HEK293 (cell line): ENCODE measurements around the gene PDE11A.

ENCODE experiments used
- CTCF ChIA-PET: fragments of 350-600 bp; formaldehyde crosslinking; extraction: SDS; loops from one replicate; lab custom pipeline; 2021; ENCODE audit warnings: antibody characterized with exemption; lab: Yijun Ruan, JAX
- POLR2A ChIA-PET: fragments of 300-600 bp; formaldehyde crosslinking; extraction: SDS; loops from one replicate; lab custom pipeline; 2020; ENCODE audit warnings: antibody characterized with exemption, inconsistent platforms; lab: Yijun Ruan, JAX
- H3K27ac ChIP-seq: fragments of 200-500 bp; sonication (Bioruptor generic); 2 replicates; pipeline ENCODE4 v1.5.1; 2014; ENCODE audit warnings: low read depth, low read length, control low read depth, inconsistent platforms; ENCODE audit errors: extremely low read depth
- H3K36me3 ChIP-seq, 2 experiments: fragments of 200-500 bp in 1 of 2; sonication (Bioruptor generic) in 1 of 2; 1 replicate in 1 of 2; 2 replicates in 1 of 2; pipeline ENCODE4 v1.5.1; 2014 to 2017; ENCODE audit warnings: inconsistent platforms in 2 of 2, low read length in 2 of 2; ENCODE audit not compliant: control insufficient read depth in 2 of 2, insufficient read depth in 1 of 2
- H3K4me1 ChIP-seq: fragments of 200-500 bp; sonication (Bioruptor generic); 2 replicates; pipeline ENCODE4 v1.5.1; 2014; ENCODE audit warnings: mild to moderate bottlenecking, low read length, inconsistent platforms; ENCODE audit not compliant: control insufficient read depth, insufficient read depth
- H3K4me3 ChIP-seq: 2 replicates; pipeline ENCODE4 v1.5.1; 2011; ENCODE audit warnings: low read depth, mild to moderate bottlenecking, control low read depth, low read length, moderate library complexity
- H3K9me3 ChIP-seq: fragments of 200-500 bp; sonication (Bioruptor generic); 2 replicates; pipeline ENCODE4 v1.5.1; 2014; ENCODE audit warnings: low read depth, low read length, inconsistent platforms; ENCODE audit not compliant: control insufficient read depth, insufficient read depth
- ATF2 ChIP-seq: fragments of 450-650 bp; formaldehyde crosslinking; IDR thresholded peaks from 2 replicates; pipeline ENCODE4 v1.5.1; 2016; ENCODE audit warnings: missing biosample characterization, missing genetic modification characterization, low read depth
- BCL11B ChIP-seq: fragments of 450-650 bp; formaldehyde crosslinking; IDR thresholded peaks from 2 replicates; pipeline ENCODE4 v1.5.1; 2016; ENCODE audit warnings: low read depth, missing biosample characterization, missing genetic modification characterization
- FEZF1 ChIP-seq: fragments of 450-650 bp; formaldehyde crosslinking; IDR thresholded peaks from 2 replicates; pipeline ENCODE4 v1.5.1; 2016; ENCODE audit warnings: missing biosample characterization, missing genetic modification characterization
- IKZF3 ChIP-seq: fragments of 450-650 bp; IDR thresholded peaks from 2 replicates; pipeline ENCODE4 v1.5.0; 2018; ENCODE audit warnings: missing biosample characterization, mild to moderate bottlenecking, missing genetic modification characterization, moderate library complexity
- KLF9 ChIP-seq: fragments of 450-650 bp; formaldehyde crosslinking; IDR thresholded peaks from 2 replicates; pipeline ENCODE4 v1.5.1; 2016; ENCODE audit warnings: missing biosample characterization, missing genetic modification characterization, low read depth
- OSR2 ChIP-seq: fragments of 450-650 bp; formaldehyde crosslinking; IDR thresholded peaks from 2 replicates; pipeline ENCODE4 v1.5.1; 2016; ENCODE audit warnings: missing biosample characterization, missing genetic modification characterization
- SCRT1 ChIP-seq: fragments of 450-650 bp; formaldehyde crosslinking; IDR thresholded peaks from 2 replicates; pipeline ENCODE4 v1.5.1; 2016; ENCODE audit warnings: missing biosample characterization, missing genetic modification characterization, borderline replicate concordance
- SCRT2 ChIP-seq: fragments of 450-650 bp; formaldehyde crosslinking; IDR thresholded peaks from 2 replicates; pipeline ENCODE4 v1.5.1; 2016; ENCODE audit warnings: missing biosample characterization, missing genetic modification characterization
- ZBTB1 ChIP-seq: fragments of 450-650 bp; formaldehyde crosslinking; IDR thresholded peaks from 2 replicates; pipeline ENCODE4 v1.5.1; 2016; ENCODE audit warnings: missing biosample characterization, missing genetic modification characterization
- ZBTB17 ChIP-seq: fragments of 450-650 bp; formaldehyde crosslinking; IDR thresholded peaks from 2 replicates; pipeline ENCODE4 v1.5.1; 2016; ENCODE audit warnings: missing biosample characterization, missing genetic modification characterization
- ZBTB21 ChIP-seq: fragments of 450-650 bp; formaldehyde crosslinking; IDR thresholded peaks from 2 replicates; pipeline ENCODE4 v1.5.1; 2017; ENCODE audit warnings: missing biosample characterization, missing genetic modification characterization
- ZBTB8A ChIP-seq: fragments of 450-650 bp; formaldehyde crosslinking; IDR thresholded peaks from 2 replicates; pipeline ENCODE4 v1.5.1; 2016; ENCODE audit warnings: missing biosample characterization, missing genetic modification characterization
- ZNF274 ChIP-seq, 2 experiments: fragments of 200-500 bp in 1 of 2; fragments of 450-650 bp in 1 of 2; sonication (Bioruptor generic) in 1 of 2; formaldehyde crosslinking in 1 of 2; IDR thresholded peaks; 2 replicates each; pipeline versions ENCODE4 v1.5.1 to v1.6.1; 2014 to 2016; ENCODE audit warnings: borderline replicate concordance in 1 of 2, inconsistent platforms in 1 of 2, low read length in 1 of 2, missing biosample characterization in 1 of 2, missing genetic modification characterization in 1 of 2
- ZNF311 ChIP-seq: fragments of 450-650 bp; formaldehyde crosslinking; IDR thresholded peaks from 2 replicates; pipeline ENCODE4 v1.5.1; 2017; ENCODE audit warnings: missing biosample characterization, missing genetic modification characterization, borderline replicate concordance
- ZNF366 ChIP-seq: fragments of 450-650 bp; formaldehyde crosslinking; conservative IDR thresholded peaks from 2 replicates; pipeline ENCODE4 v1.5.1; 2016; ENCODE audit warnings: missing biosample characterization, missing genetic modification characterization
- ZNF391 ChIP-seq: fragments of 450-650 bp; formaldehyde crosslinking; IDR thresholded peaks from 2 replicates; pipeline ENCODE4 v1.5.1; 2016; ENCODE audit warnings: low read depth, missing biosample characterization, missing genetic modification characterization, borderline replicate concordance
- ZNF426 ChIP-seq: fragments of 450-650 bp; formaldehyde crosslinking; IDR thresholded peaks from 2 replicates; pipeline ENCODE4 v1.5.1; 2017; ENCODE audit warnings: missing biosample characterization, missing genetic modification characterization, mild to moderate bottlenecking, inconsistent platforms, moderate library complexity
- ZNF513 ChIP-seq: fragments of 450-650 bp; IDR thresholded peaks from 2 replicates; pipeline ENCODE4 v1.5.1; 2018; ENCODE audit warnings: missing biosample characterization, missing genetic modification characterization
- ZNF596 ChIP-seq: fragments of 450-650 bp; IDR thresholded peaks from 2 replicates; pipeline ENCODE4 v1.5.0; 2018; ENCODE audit warnings: missing biosample characterization, mild to moderate bottlenecking, missing genetic modification characterization, moderate library complexity
- ZNF600 ChIP-seq: fragments of 450-650 bp; formaldehyde crosslinking; IDR thresholded peaks from 2 replicates; pipeline ENCODE4 v1.5.1; 2016; ENCODE audit warnings: missing biosample characterization, missing genetic modification characterization
- ZNF629 ChIP-seq: fragments of 450-650 bp; formaldehyde crosslinking; IDR thresholded peaks from 2 replicates; pipeline ENCODE4 v1.5.1; 2017; ENCODE audit warnings: missing biosample characterization, missing genetic modification characterization
- ZNF654 ChIP-seq: fragments of 450-650 bp; formaldehyde crosslinking; IDR thresholded peaks from 2 replicates; pipeline ENCODE4 v1.5.1; 2016; ENCODE audit warnings: low read depth, missing biosample characterization, missing genetic modification characterization
- ZNF658 ChIP-seq: fragments of 450-650 bp; formaldehyde crosslinking; IDR thresholded peaks from 2 replicates; pipeline ENCODE4; 2016; ENCODE audit warnings: missing biosample characterization, missing genetic modification characterization
- ZNF660 ChIP-seq: fragments of 450-650 bp; IDR thresholded peaks from 2 replicates; pipeline ENCODE4 v1.5.1; 2018; ENCODE audit warnings: missing biosample characterization, mild to moderate bottlenecking, missing genetic modification characterization
- ZNF791 ChIP-seq: fragments of 450-650 bp; formaldehyde crosslinking; IDR thresholded peaks from 2 replicates; pipeline ENCODE4 v1.5.1; 2016; ENCODE audit warnings: missing biosample characterization, missing genetic modification characterization
- ZSCAN30 ChIP-seq: fragments of 450-650 bp; IDR thresholded peaks from 2 replicates; pipeline ENCODE4 v1.5.1; 2018; ENCODE audit warnings: missing biosample characterization, mild to moderate bottlenecking, missing genetic modification characterization, moderate library complexity
- ZSCAN5A ChIP-seq: fragments of 450-650 bp; formaldehyde crosslinking; IDR thresholded peaks from 2 replicates; pipeline ENCODE4 v1.5.1; 2016; ENCODE audit warnings: missing biosample characterization, missing genetic modification characterization

Gene PDE11A

GRCh38 chr2:177646791-177647190 is 425.8 kb downstream of the PDE11A start:
- POLR2A ChIA-PET = no interaction called here

GRCh38 chr2:177646241-177646640 is 426.3 kb downstream of the PDE11A start:
- Histone ChIP-seq H3K27ac (no peak overlapping the region), H3K4me1 (no peaks in the 10 kb centered on the region), H3K9me3 (no peaks in the 10 kb centered on the region), H3K36me3 (no peaks in the 10 kb centered on the region), H3K4me3 (no peak overlapping the region)
- ChIA-PET POLR2A (no interaction called here), CTCF (interaction anchor here (0.7 to 1.0 kb wide), 3 partner anchors 22 to 311 kb away, joined by 3 to 4 read pairs (median 4); no protein-coding TSS in a partner anchor)
- 0 out of 2 replicates have a peak, but pooled peaks have one; percentile 12 for TF ChIP-seq SCRT2
- TF ChIP-seq ZBTB1 (tag by site-specific recombination) = no peak

More at GRCh38 chr2:177646791-177647190, 425.8 kb downstream of the PDE11A start:
- Histone ChIP-seq H3K4me3 (no peak overlapping the region), H3K27ac (no peak overlapping the region)
- CTCF ChIA-PET = interaction anchor here (0.7 to 1.0 kb wide), 3 partner anchors 22 to 311 kb away, joined by 3 to 4 read pairs (median 3); no protein-coding TSS in a partner anchor
- no peak for TF ChIP-seq KLF9 (tag by site-specific recombination)
- TF ChIP-seq ZNF596 (tag by site-specific recombination) = no peak
- no peak for TF ChIP-seq ZNF426 (tag by site-specific recombination)
- TF ChIP-seq ZNF658 (tag by site-specific recombination) = no peak
- TF ChIP-seq ZBTB17 (tag by site-specific recombination) = no peak
- TF ChIP-seq ZNF791 = no peak
- TF ChIP-seq ZSCAN5A = no peak
- no peak for TF ChIP-seq ZNF654 (tag by site-specific recombination)
- TF ChIP-seq, all 188 proteins: peak for 0
- Histone ChIP-seq H3K4me1 (no peaks in the 10 kb centered on the region), H3K9me3 (no peaks in the 10 kb centered on the region), H3K36me3 (no peaks in the 10 kb centered on the region)

- Histone ChIP-seq H3K4me1 (no peaks in the 10 kb centered on the region), H3K9me3 (no peaks in the 10 kb centered on the region), H3K4me3 (no peak overlapping the region), H3K36me3 (no peaks in the 10 kb centered on the region)
- POLR2A ChIA-PET = interaction anchor here (0.6 kb wide), 1 partner anchor 248 kb away, joined by 3 read pairs; no protein-coding TSS in a partner anchor
- CTCF ChIA-PET = no interaction called here
- no peak for TF ChIP-seq ZNF600 (tag by site-specific recombination)
- no peak for TF ChIP-seq ZNF629 (tag by site-specific recombination)
- TF ChIP-seq IKZF3 (tag by site-specific recombination) = no peak
- no peak for TF ChIP-seq ZNF311 (tag by site-specific recombination)
- no peak for TF ChIP-seq SCRT1
- no peak for TF ChIP-seq ZNF274 (IDR thresholded peaks at IDR 0.05; ENCODE audit: low read length)
- no peak for TF ChIP-seq ZNF274 (tag by site-specific recombination; IDR thresholded peaks at IDR 0.05; ENCODE audit: borderline replicate concordance)
- no peak for TF ChIP-seq ZBTB21 (tag by site-specific recombination)
- TF ChIP-seq, all 188 proteins: peak for 0
- H3K27ac ChIP-seq = no peak overlapping the region
These were observed 431.2 kb downstream of the PDE11A start for GRCh38 chr2:177641331-177641730.

- H3K27ac ChIP-seq = no peak overlapping the region
- ChIA-PET CTCF (no interaction called here), POLR2A (no interaction called here)
- no peaks in the 10 kb centered on the region for H3K36me3 ChIP-seq
- H3K4me3 ChIP-seq = no peak overlapping the region
- H3K4me1 ChIP-seq = no peaks in the 10 kb centered on the region
- H3K9me3 ChIP-seq = no peaks in the 10 kb centered on the region
- TF ChIP-seq FEZF1 (tag by site-specific recombination) (no peak), ZBTB8A (tag by site-specific recombination) (no peak), ZSCAN30 (tag by site-specific recombination) (no peak), ZNF366 (no peak), ZNF513 (tag by site-specific recombination) (no peak), ZNF660 (tag by site-specific recombination) (no peak), BCL11B (tag by site-specific recombination) (no peak), OSR2 (tag by site-specific recombination) (no peak), ATF2 (tag by site-specific recombination) (no peak), ZNF391 (tag by site-specific recombination) (no peak)
These were observed 432.2 kb downstream of the PDE11A start for GRCh38 chr2:177640423-177640822.
